Measurements from ENCODE around the gene HHIPL1. TPM values are rescaled to one million over a fixed set of nuclear protein-coding genes. Genes with fewer than 3 reads are reported as not detected.

HHIPL1 gene
- total and polyA plus RNA-seq, 8 donors = 2.2 to 3.1 (median 2.6) TPM

DNA sequence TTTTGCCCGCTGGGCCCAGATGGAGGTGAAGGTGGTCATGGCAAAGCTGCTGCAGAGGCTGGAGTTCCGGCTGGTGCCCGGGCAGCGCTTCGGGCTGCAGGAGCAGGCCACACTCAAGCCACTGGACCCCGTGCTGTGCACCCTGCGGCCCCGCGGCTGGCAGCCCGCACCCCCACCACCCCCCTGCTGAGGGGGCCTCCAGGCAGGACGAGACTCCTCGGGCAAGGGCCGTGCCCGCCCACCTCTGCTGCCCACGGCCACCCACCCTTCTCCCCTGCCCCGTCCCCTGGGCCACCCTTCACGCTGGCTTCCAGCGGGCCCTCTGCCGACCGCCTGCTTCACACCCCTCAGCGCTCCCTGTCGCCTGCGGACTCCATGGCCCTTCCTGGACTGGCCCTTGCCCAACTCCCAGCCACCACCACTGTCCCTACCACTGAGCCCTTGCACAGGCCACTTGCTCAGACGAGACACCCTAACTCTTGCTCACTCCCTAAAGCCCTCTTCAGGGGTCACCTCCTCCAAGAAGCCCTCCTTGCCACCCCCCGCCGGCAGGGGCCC is 81.7 kb downstream of the HHIPL1 start:
- DNase-seq = peak in 1 of 4 donors; percentile 76
- H3K9me3 ChIP-seq = no peaks in the 10 kb centered on the region
- TF ChIP-seq, protein P1, sequence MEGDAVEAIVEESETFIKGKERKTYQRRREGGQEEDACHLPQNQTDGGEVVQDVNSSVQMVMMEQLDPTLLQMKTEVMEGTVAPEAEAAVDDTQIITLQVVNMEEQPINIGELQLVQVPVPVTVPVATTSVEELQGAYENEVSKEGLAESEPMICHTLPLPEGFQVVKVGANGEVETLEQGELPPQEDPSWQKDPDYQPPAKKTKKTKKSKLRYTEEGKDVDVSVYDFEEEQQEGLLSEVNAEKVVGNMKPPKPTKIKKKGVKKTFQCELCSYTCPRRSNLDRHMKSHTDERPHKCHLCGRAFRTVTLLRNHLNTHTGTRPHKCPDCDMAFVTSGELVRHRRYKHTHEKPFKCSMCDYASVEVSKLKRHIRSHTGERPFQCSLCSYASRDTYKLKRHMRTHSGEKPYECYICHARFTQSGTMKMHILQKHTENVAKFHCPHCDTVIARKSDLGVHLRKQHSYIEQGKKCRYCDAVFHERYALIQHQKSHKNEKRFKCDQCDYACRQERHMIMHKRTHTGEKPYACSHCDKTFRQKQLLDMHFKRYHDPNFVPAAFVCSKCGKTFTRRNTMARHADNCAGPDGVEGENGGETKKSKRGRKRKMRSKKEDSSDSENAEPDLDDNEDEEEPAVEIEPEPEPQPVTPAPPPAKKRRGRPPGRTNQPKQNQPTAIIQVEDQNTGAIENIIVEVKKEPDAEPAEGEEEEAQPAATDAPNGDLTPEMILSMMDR (IDR thresholded peaks at IDR 0.05) = no peak
- no peak for ATAC-seq
- no peak overlapping the region for H3K27ac ChIP-seq
- no peaks in the 10 kb centered on the region for H3K36me3 ChIP-seq
- H3K4me1 ChIP-seq = peaks cover 0 to 15% of the 10 kb centered on the region in 2 donors
- no peak overlapping the region for H3K4me3 ChIP-seq
- intact Hi-C loops (cut with DNase I) = no loop called here
- H3K27me3 ChIP-seq = peaks cover 0 to 43% of the 10 kb centered on the region in 2 donors

- H3K4me1 ChIP-seq = peaks cover 0 to 20% of the 10 kb centered on the region in 2 donors
- DNase-seq (peak in 1 of 4 donors; percentile 53), ATAC-seq (no peak)
- no peaks in the 10 kb centered on the region for H3K9me3 ChIP-seq
- H3K27me3 ChIP-seq = peaks cover 0 to 45% of the 10 kb centered on the region in 2 donors
- no peak overlapping the region for H3K27ac ChIP-seq
- no peaks in the 10 kb centered on the region for H3K36me3 ChIP-seq
- intact Hi-C loops (cut with DNase I) = no loop called here
- H3K4me3 ChIP-seq = no peak overlapping the region
- TF ChIP-seq, protein P1 (IDR thresholded peaks at IDR 0.05) = no peak
These were observed 82.4 kb downstream of the HHIPL1 start for GRCh38 chr14:99727096-99727870.

DNA sequence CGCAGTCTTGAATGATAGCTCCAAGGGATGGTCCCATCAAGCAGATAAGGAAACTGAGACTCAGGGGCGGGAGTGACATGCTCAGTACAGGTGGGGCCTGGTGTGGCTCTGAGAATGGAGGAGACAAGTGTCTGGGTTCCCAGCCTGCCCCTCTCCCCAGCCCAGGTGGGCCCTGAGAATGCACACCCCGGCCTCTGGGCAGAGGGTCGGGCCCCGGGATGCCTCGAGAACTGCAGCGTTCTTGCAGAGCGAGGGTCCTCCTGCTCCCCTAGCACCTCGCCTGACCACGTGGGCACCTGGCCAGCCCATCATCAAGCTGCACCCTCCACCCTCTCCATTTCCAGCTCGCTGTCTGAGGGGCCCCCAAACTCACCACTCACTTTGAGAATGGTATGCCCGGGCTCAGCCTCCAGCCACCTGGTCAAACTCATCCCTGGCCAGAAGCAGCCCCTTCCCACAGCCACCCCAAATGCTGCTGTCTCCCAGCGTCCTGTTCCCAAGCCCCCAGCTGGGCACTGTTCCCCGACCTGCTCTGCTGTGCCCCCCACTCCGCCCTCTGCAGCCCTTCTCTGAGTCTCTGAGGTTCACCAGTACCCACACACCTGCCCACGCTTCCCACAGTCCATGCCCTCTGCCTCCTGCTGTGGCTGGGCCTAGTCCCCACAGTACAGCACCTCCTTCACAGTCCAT is 83.4 kb downstream of the HHIPL1 start:
- Histone ChIP-seq H3K27me3 (peaks cover 0 to 45% of the 10 kb centered on the region in 2 donors), H3K4me1 (peaks cover 0 to 25% of the 10 kb centered on the region in 2 donors), H3K9me3 (no peaks in the 10 kb centered on the region), H3K36me3 (no peaks in the 10 kb centered on the region), H3K4me3 (no peak overlapping the region), H3K27ac (no peak overlapping the region)
- intact Hi-C loops (cut with DNase I) = no loop called here
- ATAC-seq (no peak), DNase-seq (peak in 1 of 4 donors; percentile 67)
- TF ChIP-seq, protein P1 (IDR thresholded peaks at IDR 0.05) = no peak

- TF ChIP-seq, protein P1 (IDR thresholded peaks at IDR 0.05) = no peak
- H3K27ac ChIP-seq = no peak overlapping the region
- no peaks in the 10 kb centered on the region for H3K36me3 ChIP-seq
- peaks cover 0 to 45% of the 10 kb centered on the region in 2 donors for H3K27me3 ChIP-seq
- ATAC-seq (no peak), DNase-seq (peak in 1 of 4 donors; percentile 28)
- H3K9me3 ChIP-seq = no peaks in the 10 kb centered on the region
- intact Hi-C loops (cut with DNase I) = no loop called here
- peaks cover 0 to 25% of the 10 kb centered on the region in 2 donors for H3K4me1 ChIP-seq
- H3K4me3 ChIP-seq = no peak overlapping the region
These were observed 84.1 kb downstream of the HHIPL1 start for GRCh38 chr14:99728981-99729451.

Other genes starting within 250 kb of the HHIPL1 start
- gene SETD3, start 164.3 kb upstream of the HHIPL1 start, total RNA-seq = 10 to 100 TPM; 69.1 to 78.7 TPM
- 10 to 100 TPM; 36.3 to 45.4 (median 38.6) TPM for gene SETD3, start 164.3 kb upstream of the HHIPL1 start, polyA plus RNA-seq (ENCODE audit: insufficient read length in 6 of 6)
- gene CCNK, start 163.7 kb upstream of the HHIPL1 start, total RNA-seq = 10 to 100 TPM; 45.4 to 52.5 TPM
- 10 to 100 TPM; 43.2 to 51.9 (median 45.9) TPM for gene CCNK, start 163.7 kb upstream of the HHIPL1 start, polyA plus RNA-seq (ENCODE audit: insufficient read length in 6 of 6)
- 10 to 100 TPM; 16.4 to 19.0 TPM for gene CCDC85C, start 40.9 kb upstream of the HHIPL1 start, total RNA-seq
- gene CCDC85C, start 40.9 kb upstream of the HHIPL1 start, polyA plus RNA-seq (ENCODE audit: insufficient read length in 6 of 6) = 10 to 100 TPM in 4 of 6 donors, 1 to 10 TPM in 2; 6.3 to 16.1 (median 12.0) TPM
- 1 to 10 TPM; 1.2 to 1.5 TPM for gene CYP46A1, start 39.2 kb downstream of the HHIPL1 start, total RNA-seq
- 1 to 10 TPM; 4.8 to 6.8 (median 5.7) TPM for gene CYP46A1, start 39.2 kb downstream of the HHIPL1 start, polyA plus RNA-seq (ENCODE audit: insufficient read length in 6 of 6)
- gene EML1, start 148.3 kb downstream of the HHIPL1 start, total RNA-seq = 10 to 100 TPM; 24.6 to 27.0 TPM
- 10 to 100 TPM; 37.2 to 48.6 (median 44.8) TPM for gene EML1, start 148.3 kb downstream of the HHIPL1 start, polyA plus RNA-seq (ENCODE audit: insufficient read length in 6 of 6)

Data from left lung (tissue), 10 donors.